GM21515 (cell line): ENCODE data around the gene EEF1AKMT3.
"Not testable (repeated sequence)": the region's sequence is repeated elsewhere in the genome, so short reads cannot be mapped to it uniquely, and the experiment has no call there.

Source experiments
- ATAC-seq: cut with Tn5 transposase; IDR thresholded peaks from one replicate; pipeline ENCODE4 v1.9.1; 2021; ENCODE audit not compliant: unreplicated experiment

EEF1AKMT3 gene

GRCh38 chr12:57764662-57765002, 7.8 kb upstream of the EEF1AKMT3 start:
- no peak for ATAC-seq

- peak; percentile 46 for ATAC-seq
These were observed 7.3 kb upstream of the EEF1AKMT3 start for GRCh38 chr12:57765003-57765697.

DNA sequence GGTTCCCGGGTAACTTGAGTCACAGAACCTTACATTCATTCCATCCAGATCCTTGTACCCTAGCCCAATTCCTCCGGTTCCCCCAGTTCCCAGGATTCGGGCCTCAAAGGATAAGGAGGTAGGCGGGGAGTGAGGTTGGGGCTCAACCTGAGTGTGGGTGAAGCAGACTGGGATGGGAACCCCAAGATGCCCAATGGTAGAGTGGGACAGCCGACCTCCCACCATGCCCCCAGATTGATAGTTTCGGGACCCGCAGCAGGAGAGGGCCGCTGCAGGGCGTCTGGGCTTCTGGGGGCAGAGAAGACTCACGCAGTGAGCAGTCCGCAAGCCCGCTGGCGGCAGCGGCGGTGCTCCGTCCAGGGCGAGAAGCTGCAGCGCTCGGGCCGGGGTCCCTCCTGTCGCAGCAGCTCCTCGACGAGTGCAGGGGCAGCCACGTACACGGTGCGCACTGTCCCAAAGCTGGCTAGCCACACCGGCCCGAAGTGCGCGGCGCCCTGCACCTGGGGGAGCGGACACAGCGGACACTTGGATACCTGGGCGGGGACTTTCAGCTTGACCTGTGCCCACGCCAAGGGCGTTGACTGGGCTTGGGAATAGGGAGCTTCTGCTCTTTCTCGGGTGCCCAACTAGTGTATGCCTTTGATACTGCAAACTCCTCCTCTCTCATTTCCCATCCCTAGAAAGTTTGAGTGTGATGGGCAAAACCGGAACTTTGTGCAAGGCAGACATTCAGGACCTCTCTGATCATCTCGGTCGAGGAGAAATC, 6.5 kb upstream of the EEF1AKMT3 start:
- ATAC-seq = no peak

DNA sequence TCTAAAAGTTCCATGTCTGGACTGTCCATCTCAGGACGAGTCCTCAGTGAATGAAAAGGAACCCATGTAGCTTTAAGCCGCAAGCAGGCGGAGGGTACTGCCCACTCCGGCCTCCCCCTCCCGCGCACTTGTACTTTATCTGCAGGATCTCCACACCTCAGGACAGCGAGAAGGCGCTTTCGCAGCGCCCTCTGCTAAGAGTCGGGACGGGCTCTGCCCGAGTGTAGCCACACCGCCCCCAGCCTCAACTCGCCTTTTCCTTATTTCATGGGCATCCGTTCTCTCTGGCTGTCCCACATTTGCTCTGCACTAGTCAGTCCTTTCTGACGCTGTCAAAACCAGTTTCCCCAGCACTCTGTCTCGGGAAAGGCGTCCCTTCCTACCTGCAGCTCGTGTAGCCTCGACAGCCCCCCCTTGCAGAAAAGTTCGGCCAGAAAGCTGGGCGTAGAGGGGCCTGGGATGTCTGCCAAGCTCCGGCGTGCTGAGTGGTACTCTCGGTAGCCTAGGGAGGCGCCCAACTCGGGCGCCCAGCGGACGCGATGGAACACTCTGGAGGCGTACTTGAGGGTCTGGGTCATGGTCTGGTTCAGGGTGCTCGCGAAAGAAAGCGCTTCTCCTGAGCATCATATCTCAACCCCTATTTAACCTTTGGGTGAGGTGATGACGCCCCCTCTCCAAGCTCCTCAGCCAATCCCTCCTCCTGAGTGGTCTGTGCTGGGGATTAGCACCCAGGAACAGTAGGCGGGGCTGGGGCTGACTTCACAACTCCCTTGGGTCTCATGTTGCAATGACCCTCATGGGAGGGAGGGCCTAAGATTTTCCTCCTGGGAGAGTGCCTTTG, 5.7 kb upstream of the EEF1AKMT3 start, which contains the start of gene CYP27B1:
TSS of gene CYP27B1 (minus strand) at position 615 of the 841 bp plus-strand sequence. CDS start at position 578, 37 bp downstream.
- no peak for ATAC-seq

GRCh38 chr12:57767305-57767698, 5.1 kb upstream of the EEF1AKMT3 start:
- no peak for ATAC-seq

GRCh38 chr12:57767876-57768275, 4.5 kb upstream of the EEF1AKMT3 start:
- no peak for ATAC-seq

- no peak for ATAC-seq
These were observed 2.8 kb upstream of the EEF1AKMT3 start for GRCh38 chr12:57769594-57769993.

GRCh38 chr12:57770734-57771133, 1.7 kb upstream of the EEF1AKMT3 start:
- ATAC-seq = no peak

DNA sequence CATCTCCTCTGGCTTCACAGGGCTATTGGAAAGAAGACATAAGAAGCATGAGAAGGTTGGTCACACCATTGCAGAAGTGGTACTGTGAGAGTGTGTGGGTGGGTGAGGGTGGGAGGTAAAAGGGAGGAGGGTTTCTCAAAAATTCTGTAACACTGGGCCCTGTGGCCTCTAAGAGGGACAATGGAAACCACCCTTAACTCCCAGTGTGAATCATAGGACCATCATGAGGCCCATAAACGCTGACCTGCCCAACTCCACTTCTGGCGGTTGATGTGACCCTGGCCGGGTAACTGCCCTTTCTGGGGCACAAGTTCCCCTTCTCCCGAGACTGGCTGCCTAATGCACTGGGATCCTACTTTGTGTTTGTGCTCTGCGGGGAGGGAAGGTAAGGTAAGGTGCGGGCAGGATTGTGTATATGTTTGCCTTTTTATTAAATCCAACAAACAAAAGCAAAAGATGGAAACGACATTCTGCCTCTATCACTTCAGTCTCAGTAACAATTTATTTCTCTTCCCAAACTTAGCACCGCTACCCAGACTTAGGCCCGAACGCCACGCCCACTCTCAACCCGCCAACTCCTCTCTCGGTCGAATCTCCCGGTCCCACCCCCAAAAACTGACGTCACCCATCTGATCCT, 1.1 kb upstream of the EEF1AKMT3 start:
- ATAC-seq = peak; percentile 68

DNA sequence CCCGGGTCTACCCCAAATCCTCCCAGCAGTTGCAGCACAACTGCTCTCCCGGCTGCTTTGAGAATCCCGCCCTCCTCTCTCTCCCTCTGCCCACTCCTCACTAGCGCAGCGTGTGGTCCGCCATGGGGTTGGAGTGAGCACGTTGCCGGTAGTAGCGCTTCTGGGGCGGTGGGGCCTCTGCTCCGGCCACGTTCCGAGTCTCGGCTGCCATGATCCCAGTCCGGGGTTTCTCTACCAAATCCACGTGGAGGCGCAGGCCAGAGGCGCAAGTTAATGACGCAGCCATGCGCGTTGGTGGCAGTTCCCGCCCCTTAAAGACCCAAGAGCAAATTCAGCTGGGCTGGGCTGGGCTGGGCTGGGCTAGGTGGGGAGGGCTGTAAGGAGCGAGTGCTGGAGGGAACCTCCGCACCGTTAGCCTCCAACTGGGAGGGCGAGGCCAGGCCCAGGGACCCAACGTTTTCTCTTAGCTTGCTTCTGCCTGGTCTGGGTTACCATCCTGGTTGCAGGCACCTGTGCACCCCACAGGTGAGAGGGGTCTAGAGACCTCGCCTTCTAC, 463 bp upstream of the EEF1AKMT3 start, which contains the start of gene METTL1:
TSS of gene METTL1 (minus strand) at position 233 of the 556 bp plus-strand sequence. CDS start at position 211, 22 bp downstream.
- peak; percentile 82 for ATAC-seq

- ATAC-seq = not testable (repeated sequence)
These were observed 2.2 kb downstream of the EEF1AKMT3 start for GRCh38 chr12:57774634-57775033.

GRCh38 chr12:57775044-57775443, 2.6 kb downstream of the EEF1AKMT3 start:
- no peak for ATAC-seq

DNA sequence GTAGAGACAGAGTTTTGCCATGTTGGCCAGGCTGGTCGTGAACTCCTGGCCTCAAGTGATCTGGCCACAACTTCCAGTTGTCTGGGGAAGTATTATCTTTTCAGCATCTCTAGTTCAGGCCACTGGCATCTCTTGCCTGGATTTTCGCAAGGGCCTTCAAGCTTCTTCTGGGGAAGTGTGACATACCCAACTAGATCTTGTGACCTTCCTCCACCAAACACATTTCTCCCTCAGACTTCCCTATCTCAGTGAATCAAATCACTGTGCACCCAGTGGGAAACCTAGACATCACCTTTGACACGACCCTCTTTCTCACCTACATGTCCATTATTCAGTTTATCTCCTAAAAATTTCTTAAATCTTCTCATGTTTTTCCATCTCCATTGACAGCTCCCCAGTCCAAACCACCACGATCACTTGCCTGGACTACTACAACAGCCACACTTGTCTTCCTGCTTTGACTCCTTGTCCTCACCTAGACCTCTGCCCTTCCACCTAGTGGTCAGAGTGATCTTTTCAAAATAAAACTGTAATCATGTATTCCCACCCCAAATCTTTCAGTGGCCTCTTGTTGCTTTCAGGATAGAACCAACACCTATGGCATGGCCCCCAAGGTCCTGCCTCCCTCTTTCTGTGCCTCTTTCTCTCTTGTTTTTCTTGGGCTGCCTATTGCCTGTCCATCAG, 3.3 kb downstream of the EEF1AKMT3 start:
- no peak for ATAC-seq

- no peak for ATAC-seq
These were observed 3.8 kb downstream of the EEF1AKMT3 start for GRCh38 chr12:57776247-57776587.

DNA sequence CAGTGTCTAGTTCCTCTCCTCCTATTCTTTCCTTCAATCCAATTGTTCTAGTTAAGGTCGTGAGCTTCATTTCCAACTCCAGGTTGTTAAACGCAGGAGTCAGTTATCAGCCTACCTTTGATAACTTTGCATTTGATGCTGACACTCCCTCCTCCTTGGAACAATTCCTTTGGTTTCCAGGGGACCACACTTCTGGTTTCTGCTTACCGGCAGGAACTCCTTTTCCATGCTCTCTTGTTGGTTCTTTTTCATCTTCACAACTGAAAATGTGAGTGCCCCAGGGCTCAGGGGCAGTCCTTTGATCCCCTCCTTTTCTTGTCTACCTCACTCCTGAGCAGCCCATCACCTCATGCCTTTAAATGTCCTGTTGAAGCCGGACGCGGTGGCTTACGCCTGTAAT, 5.0 kb downstream of the EEF1AKMT3 start:
- no peak for ATAC-seq

DNA sequence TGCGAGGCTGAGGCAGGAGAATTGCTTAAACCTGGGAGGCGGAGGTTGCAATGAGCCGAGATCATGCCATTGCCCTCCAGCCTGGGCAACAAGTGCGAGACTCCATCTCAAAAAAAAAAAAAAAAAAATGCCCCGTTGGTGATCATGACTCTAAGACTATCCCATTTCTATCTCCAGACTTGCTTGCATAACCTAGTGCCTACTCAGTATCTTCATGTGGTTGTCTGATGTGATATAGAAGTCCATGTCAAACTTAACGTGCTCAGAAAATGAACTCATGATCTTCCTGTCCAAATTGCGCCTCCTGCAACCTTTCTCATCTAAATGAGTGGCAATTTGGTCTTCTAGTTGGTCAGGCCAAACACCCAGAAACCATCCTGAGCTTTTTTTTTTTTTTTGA, 5.5 kb downstream of the EEF1AKMT3 start:
- ATAC-seq = no peak

DNA sequence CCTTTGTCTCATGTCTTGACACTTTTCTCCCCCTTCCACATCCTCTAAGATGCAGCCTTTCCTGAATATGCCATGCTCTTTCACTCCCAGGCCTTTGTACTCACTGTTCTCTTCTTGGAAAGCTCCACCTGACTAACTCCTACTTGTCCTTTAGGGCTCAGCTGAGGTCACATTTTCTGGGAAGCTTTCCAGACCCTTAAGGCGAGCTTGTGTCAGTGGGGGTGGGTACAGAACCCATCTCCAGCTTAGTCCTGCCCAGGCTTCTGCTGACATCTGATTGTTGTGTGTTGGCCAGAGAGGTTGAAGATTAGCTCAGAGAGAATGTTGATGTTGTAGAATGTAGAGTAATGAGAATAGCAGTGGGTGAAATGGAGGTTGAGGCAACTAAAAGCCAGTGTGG, 7.3 kb downstream of the EEF1AKMT3 start:
- ATAC-seq = no peak

DNA sequence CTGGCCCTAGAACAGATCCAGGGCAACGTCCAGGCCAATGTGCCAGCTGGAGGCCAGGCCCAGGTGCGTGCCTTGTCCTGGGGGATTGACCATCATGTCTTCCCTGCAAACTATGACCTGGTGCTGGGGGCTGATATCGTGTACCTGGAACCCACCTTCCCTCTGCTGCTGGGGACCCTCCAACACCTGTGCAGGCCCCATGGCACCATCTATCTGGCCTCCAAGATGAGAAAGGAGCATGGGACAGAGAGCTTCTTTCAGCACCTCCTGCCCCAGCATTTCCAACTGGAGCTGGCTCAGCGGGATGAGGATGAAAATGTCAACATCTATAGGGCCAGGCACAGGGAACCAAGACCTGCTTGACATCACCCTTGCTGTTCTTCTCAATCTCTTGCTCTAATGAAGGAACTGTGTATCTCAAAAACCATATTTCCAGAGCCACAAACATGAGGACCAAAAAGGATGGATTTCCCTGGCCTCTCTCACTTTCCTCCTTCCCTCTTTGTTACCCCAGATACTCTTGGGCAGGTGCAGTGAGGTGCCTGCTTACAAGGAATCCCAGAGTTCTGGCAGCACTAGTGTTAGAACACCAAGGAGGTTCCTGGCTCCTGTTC, 8.0 kb downstream of the EEF1AKMT3 start:
- ATAC-seq = no peak

- no peak for ATAC-seq
These were observed 8.8 kb downstream of the EEF1AKMT3 start for GRCh38 chr12:57781244-57781643.

DNA sequence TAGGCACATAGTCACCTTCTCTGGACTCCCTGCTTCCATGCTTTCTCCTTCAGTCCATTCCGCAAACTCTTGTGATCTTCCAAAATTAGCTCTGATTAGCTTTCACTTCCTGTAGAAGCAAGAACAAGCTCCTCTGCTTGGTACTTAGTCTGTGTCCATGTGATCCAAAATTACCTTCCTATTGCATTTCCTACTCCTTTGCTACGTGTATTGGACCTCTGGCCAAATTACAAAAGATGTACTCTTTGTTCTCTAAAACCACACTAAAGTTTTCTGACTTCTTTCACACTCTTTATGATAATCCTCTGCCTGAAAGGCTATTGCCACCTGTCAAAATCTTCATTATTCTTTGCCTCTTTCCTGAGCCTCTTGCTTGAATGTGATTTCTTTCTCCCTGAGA, 9.4 kb downstream of the EEF1AKMT3 start:
- ATAC-seq = no peak
